Chondrocyte (in vitro differentiated cells): ENCODE measurements around the gene MGAT4A. TPM values are rescaled to one million over a fixed set of nuclear protein-coding genes. Genes with fewer than 3 reads are reported as not detected.

Source experiments
- DNase-seq: peaks from one replicate; pipeline ENCODE4 v3.0.0; 2021; ENCODE audit warnings: mixed read lengths, low spot score
- H3K27ac Mint-ChIP-seq: one replicate; pipeline ENCODE4 v1.8.0; 2021; ENCODE audit warnings: mild to moderate bottlenecking, moderate library complexity, mixed read lengths; ENCODE audit not compliant: unreplicated experiment
- H3K27me3 Mint-ChIP-seq: 2 replicates; pipeline ENCODE4 v1.8.0; 2021; ENCODE audit warnings: low read depth, mixed read lengths
- H3K36me3 Mint-ChIP-seq: 2 replicates; pipeline ENCODE4 v1.8.0; 2021; ENCODE audit warnings: low read depth, mixed read lengths
- H3K4me1 Mint-ChIP-seq: 2 replicates; pipeline ENCODE4 v1.8.0; 2021; ENCODE audit warnings: low read depth, mild to moderate bottlenecking, mixed read lengths
- H3K4me3 Mint-ChIP-seq: one replicate; pipeline ENCODE4 v1.8.0; 2021; ENCODE audit warnings: mild to moderate bottlenecking, moderate library complexity, mixed read lengths; ENCODE audit not compliant: unreplicated experiment
- H3K9me3 Mint-ChIP-seq: 2 replicates; pipeline ENCODE4 v1.8.0; 2021; ENCODE audit warnings: low read depth, mixed read lengths
- total RNA-seq: library from RNA; stranded (reverse); gene quantifications from 3 replicates; pipeline ENCODE4 v1.2.1, GENCODE V29; 2021
- TF ChIP-seq, protein P1 (sequence below): fragments of 200-600 bp; sonication (generic); IDR thresholded peaks from 2 replicates; pipeline ENCODE4 v1.5.0; 2021; ENCODE audit warnings: antibody characterized with exemption, mild to moderate bottlenecking, moderate library complexity

The MGAT4A gene
- total RNA-seq, 1 donor from 2014 or later, result 2.1 TPM

- no peak overlapping the region for H3K4me3 Mint-ChIP-seq
- no peak for DNase-seq
- no peak overlapping the region for H3K27ac Mint-ChIP-seq
- peaks cover 45% of the 10 kb centered on the region for H3K27me3 Mint-ChIP-seq
- TF ChIP-seq, protein P1, sequence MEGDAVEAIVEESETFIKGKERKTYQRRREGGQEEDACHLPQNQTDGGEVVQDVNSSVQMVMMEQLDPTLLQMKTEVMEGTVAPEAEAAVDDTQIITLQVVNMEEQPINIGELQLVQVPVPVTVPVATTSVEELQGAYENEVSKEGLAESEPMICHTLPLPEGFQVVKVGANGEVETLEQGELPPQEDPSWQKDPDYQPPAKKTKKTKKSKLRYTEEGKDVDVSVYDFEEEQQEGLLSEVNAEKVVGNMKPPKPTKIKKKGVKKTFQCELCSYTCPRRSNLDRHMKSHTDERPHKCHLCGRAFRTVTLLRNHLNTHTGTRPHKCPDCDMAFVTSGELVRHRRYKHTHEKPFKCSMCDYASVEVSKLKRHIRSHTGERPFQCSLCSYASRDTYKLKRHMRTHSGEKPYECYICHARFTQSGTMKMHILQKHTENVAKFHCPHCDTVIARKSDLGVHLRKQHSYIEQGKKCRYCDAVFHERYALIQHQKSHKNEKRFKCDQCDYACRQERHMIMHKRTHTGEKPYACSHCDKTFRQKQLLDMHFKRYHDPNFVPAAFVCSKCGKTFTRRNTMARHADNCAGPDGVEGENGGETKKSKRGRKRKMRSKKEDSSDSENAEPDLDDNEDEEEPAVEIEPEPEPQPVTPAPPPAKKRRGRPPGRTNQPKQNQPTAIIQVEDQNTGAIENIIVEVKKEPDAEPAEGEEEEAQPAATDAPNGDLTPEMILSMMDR, result no peak
- H3K36me3 Mint-ChIP-seq, result peaks cover 3% of the 10 kb centered on the region
- H3K4me1 Mint-ChIP-seq, result peaks cover 10% of the 10 kb centered on the region
- no peaks in the 10 kb centered on the region for H3K9me3 Mint-ChIP-seq
Observed at GRCh38 chr2:98713332-98714015, 17.5 kb downstream of the MGAT4A start.

GRCh38 chr2:98712145-98712544 lies 18.8 kb downstream of the MGAT4A start:
- Mint-ChIP-seq H3K36me3 (peaks cover 3% of the 10 kb centered on the region), H3K27ac (no peak overlapping the region), H3K4me3 (no peak overlapping the region), H3K27me3 (peaks cover 48% of the 10 kb centered on the region), H3K9me3 (no peaks in the 10 kb centered on the region), H3K4me1 (peaks cover 10% of the 10 kb centered on the region)
- no peak for DNase-seq
- TF ChIP-seq, protein P1, result no peak

DNA sequence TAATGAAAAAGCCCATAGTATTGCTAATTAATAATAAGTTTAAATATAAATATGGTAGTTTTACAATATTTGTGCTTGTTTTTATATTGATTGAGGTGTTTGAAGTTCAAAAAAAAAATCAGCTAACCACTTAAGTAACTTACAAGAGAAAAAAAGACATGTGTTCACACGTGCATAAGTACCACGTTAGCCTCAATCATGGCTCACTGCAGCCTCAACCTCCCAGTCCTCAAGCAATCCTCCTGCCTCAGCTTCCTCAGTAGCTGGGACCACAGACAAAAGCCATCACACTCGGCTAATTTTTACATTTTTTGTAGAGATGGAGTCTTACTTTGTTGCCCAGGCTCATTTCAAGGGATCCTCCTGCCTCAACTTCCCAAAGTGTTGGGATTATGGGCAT lies 19.4 kb downstream of the MGAT4A start:
- DNase-seq, result no peak
- peaks cover 10% of the 10 kb centered on the region for H3K4me1 Mint-ChIP-seq

GRCh38 chr2:98710734-98711133 lies 20.2 kb downstream of the MGAT4A start:
- no peaks in the 10 kb centered on the region for H3K9me3 Mint-ChIP-seq
- DNase-seq, result no peak
- no peak overlapping the region for H3K27ac Mint-ChIP-seq
- peaks cover 46% of the 10 kb centered on the region for H3K27me3 Mint-ChIP-seq
- no peak overlapping the region for H3K4me3 Mint-ChIP-seq
- TF ChIP-seq, protein P1, result no peak
- H3K36me3 Mint-ChIP-seq, result peaks cover 3% of the 10 kb centered on the region
- peaks cover 10% of the 10 kb centered on the region for H3K4me1 Mint-ChIP-seq

More for the DNA sequence above, 19.4 kb downstream of the MGAT4A start:
- Mint-ChIP-seq H3K4me3 (no peak overlapping the region), H3K36me3 (peaks cover 3% of the 10 kb centered on the region), H3K9me3 (no peaks in the 10 kb centered on the region), H3K27ac (no peak overlapping the region), H3K27me3 (peaks cover 46% of the 10 kb centered on the region)
- TF ChIP-seq, protein P1, result no peak

DNA sequence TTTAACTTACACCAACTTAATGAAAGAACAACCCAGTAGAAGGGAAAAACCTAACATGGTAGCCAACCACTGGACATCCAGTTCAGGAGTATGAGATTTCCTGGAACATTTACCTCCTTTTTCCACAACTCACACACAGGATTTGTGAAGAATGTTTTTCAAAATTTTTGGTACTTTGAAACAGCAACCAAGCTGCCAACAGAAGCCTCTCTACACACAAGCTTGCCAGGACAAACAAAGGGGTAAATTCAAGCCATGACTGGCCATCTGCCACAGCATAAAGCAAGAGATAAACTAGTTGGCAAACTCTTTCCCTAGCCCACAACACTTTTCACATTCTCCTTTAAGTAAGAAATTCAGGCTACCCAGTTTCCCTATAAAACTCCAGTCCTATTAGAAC lies 21.4 kb downstream of the MGAT4A start:
- TF ChIP-seq, protein P1, result no peak
- H3K4me1 Mint-ChIP-seq, result peaks cover 10% of the 10 kb centered on the region
- H3K36me3 Mint-ChIP-seq, result peaks cover 1% of the 10 kb centered on the region
- no peak for DNase-seq
- no peak overlapping the region for H3K27ac Mint-ChIP-seq
- no peaks in the 10 kb centered on the region for H3K9me3 Mint-ChIP-seq
- H3K4me3 Mint-ChIP-seq, result no peak overlapping the region
- H3K27me3 Mint-ChIP-seq, result peaks cover 44% of the 10 kb centered on the region
